ENCODE measurements around the gene PLOD3.

Gene PLOD3

GRCh38 chr7:101248276-101248675 lies 30.9 kb upstream of the PLOD3 start:
- Histone ChIP-seq H3K36me3 (ENCODE audit: control insufficient read depth in 5 of 5, insufficient read depth in 5 of 5, low read length in 5 of 5) (peaks cover 0 to 18% (median 3%) of the 10 kb centered on the region in 5 donors), H3K4me1 (ENCODE audit: control insufficient read depth in 5 of 5, insufficient read depth in 5 of 5, low read length in 5 of 5) (peaks cover 7 to 50% (median 42%) of the 10 kb centered on the region in 5 donors), H3K27ac (ENCODE audit: low read depth, low read length) (no peak overlapping the region), H3K27me3 (ENCODE audit: control insufficient read depth in 5 of 5, insufficient read depth in 4 of 5, low read length in 5 of 5) (no peaks in the 10 kb centered on the region), H3K4me3 (ENCODE audit: low read depth in 1 of 5, low read length in 5 of 5) (no peak overlapping the region), H3K9me3 (ENCODE audit: control insufficient read depth in 5 of 5, low read length in 5 of 5) (no peaks in the 10 kb centered on the region), H3K9ac (ENCODE audit: low read length in 5 of 5) (no peak overlapping the region)

DNA sequence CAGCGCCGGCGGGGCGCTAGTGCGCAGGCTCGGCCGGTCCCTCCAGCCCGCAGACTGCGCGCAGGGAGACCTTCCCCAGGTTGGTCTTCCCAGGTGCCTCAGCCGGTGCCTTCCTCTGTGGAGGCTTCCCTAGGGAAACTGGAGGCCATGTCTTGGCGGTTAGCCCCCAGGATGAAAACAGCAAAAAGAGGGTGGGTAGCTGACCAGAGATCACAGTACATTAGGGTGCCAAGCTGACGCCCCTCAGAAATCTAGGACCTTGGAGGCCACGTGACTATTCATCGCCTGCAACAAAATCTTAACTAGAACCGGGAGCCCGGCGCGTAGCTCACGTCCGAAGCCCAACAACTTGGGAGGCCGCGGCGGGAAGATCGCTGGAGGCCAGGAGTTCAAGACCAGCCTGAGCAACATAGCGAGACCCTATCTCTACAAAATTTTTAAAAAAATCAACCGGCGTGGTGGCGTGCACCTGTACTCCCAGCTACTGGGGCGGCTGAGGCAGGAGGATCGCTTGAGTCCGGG lies 27.8 kb upstream of the PLOD3 start:
- Histone ChIP-seq H3K9me3 (ENCODE audit: control insufficient read depth in 5 of 5, low read length in 5 of 5) (no peaks in the 10 kb centered on the region), H3K4me1 (ENCODE audit: control insufficient read depth in 5 of 5, insufficient read depth in 5 of 5, low read length in 5 of 5) (peaks cover 5 to 50% (median 46%) of the 10 kb centered on the region in 5 donors), H3K9ac (ENCODE audit: low read length in 5 of 5) (peak overlapping the region in 4 of 5 donors; percentile 83 to 98 (median 94)), H3K27ac (ENCODE audit: low read depth, low read length) (peak overlapping the region; percentile 98), H3K4me3 (ENCODE audit: low read depth in 1 of 5, low read length in 5 of 5) (peak overlapping the region; percentile 86 to 98 (median 89)), H3K27me3 (ENCODE audit: control insufficient read depth in 5 of 5, insufficient read depth in 4 of 5, low read length in 5 of 5) (no peaks in the 10 kb centered on the region), H3K36me3 (ENCODE audit: control insufficient read depth in 5 of 5, insufficient read depth in 5 of 5, low read length in 5 of 5) (peaks cover 0 to 23% (median 8%) of the 10 kb centered on the region in 5 donors)

DNA sequence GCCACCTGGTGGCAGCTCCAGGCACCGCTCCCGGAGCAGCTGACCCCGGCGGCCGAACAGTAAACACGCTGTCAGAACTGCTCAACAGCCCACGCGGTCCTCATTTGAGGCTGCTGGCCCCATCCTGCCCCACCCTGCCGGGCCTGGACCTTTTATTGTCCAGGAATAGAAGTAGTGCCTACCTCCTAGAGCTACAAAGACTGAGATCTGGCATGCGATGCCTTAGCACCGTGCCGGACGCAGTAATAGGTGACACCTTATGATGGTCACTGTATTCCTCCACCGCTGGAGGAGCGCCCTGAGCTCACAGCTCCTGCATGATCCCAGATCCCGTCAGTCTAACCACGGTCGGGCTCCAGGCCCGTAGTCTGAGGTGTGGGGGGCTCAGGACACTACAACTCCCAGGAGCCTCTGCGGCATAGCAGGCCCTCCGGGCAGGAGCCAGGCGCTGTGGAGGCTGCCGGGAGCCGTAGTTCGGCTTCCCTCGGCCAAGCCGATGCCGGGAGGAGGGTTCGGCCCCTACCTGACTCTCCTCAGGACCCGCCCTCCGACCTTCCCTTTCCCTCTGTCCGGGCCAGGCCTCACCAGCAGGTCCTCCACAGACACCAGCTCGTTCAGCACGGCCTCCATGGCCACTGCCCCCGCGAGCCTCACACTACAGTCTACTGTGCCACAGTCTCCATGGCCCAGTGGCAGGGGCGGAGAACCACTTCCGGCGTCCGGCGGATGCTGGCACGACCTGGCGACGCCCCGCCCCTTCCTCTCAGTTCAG lies 27.2 kb upstream of the PLOD3 start, which contains the start of gene FIS1:
Gene FIS1, minus strand, starts transcription at position 707 of the 772 bp plus-strand sequence. Its CDS starts 77 bp downstream, at position 630.
- H3K36me3 ChIP-seq (ENCODE audit: control insufficient read depth in 5 of 5, insufficient read depth in 5 of 5, low read length in 5 of 5) = peaks cover 0 to 25% (median 13%) of the 10 kb centered on the region in 5 donors
- H3K4me1 ChIP-seq (ENCODE audit: control insufficient read depth in 5 of 5, insufficient read depth in 5 of 5, low read length in 5 of 5) = peaks cover 5 to 55% (median 52%) of the 10 kb centered on the region in 5 donors
- H3K27me3 ChIP-seq (ENCODE audit: control insufficient read depth in 5 of 5, insufficient read depth in 4 of 5, low read length in 5 of 5) = no peaks in the 10 kb centered on the region

GRCh38 chr7:101243646-101244374 lies 26.4 kb upstream of the PLOD3 start:
- Histone ChIP-seq H3K27ac (ENCODE audit: low read depth, low read length) (peak overlapping the region; percentile 98), H3K36me3 (ENCODE audit: control insufficient read depth in 5 of 5, insufficient read depth in 5 of 5, low read length in 5 of 5) (peaks cover 0 to 21% (median 16%) of the 10 kb centered on the region in 5 donors), H3K9ac (ENCODE audit: low read length in 5 of 5) (peak overlapping the region; percentile 51 to 98 (median 93)), H3K27me3 (ENCODE audit: control insufficient read depth in 5 of 5, insufficient read depth in 4 of 5, low read length in 5 of 5) (no peaks in the 10 kb centered on the region), H3K9me3 (ENCODE audit: control insufficient read depth in 5 of 5, low read length in 5 of 5) (no peaks in the 10 kb centered on the region), H3K4me1 (ENCODE audit: control insufficient read depth in 5 of 5, insufficient read depth in 5 of 5, low read length in 5 of 5) (peaks cover 5 to 63% (median 59%) of the 10 kb centered on the region in 5 donors), H3K4me3 (ENCODE audit: low read depth in 1 of 5, low read length in 5 of 5) (peak overlapping the region; percentile 66 to 98 (median 88))

More for the DNA sequence above, 27.2 kb upstream of the PLOD3 start, which contains the start of gene FIS1:
- Histone ChIP-seq H3K4me3 (ENCODE audit: low read depth in 1 of 5, low read length in 5 of 5) (peak within 1 kb of the TSS; percentile 86 to 98 (median 90)), H3K27ac (ENCODE audit: low read depth, low read length) (peak within 1 kb of the TSS; percentile 98), H3K9me3 (ENCODE audit: control insufficient read depth in 5 of 5, low read length in 5 of 5) (no peaks in the 10 kb centered on the region), H3K9ac (ENCODE audit: low read length in 5 of 5) (peak within 1 kb of the TSS; percentile 83 to 98 (median 93))

DNA sequence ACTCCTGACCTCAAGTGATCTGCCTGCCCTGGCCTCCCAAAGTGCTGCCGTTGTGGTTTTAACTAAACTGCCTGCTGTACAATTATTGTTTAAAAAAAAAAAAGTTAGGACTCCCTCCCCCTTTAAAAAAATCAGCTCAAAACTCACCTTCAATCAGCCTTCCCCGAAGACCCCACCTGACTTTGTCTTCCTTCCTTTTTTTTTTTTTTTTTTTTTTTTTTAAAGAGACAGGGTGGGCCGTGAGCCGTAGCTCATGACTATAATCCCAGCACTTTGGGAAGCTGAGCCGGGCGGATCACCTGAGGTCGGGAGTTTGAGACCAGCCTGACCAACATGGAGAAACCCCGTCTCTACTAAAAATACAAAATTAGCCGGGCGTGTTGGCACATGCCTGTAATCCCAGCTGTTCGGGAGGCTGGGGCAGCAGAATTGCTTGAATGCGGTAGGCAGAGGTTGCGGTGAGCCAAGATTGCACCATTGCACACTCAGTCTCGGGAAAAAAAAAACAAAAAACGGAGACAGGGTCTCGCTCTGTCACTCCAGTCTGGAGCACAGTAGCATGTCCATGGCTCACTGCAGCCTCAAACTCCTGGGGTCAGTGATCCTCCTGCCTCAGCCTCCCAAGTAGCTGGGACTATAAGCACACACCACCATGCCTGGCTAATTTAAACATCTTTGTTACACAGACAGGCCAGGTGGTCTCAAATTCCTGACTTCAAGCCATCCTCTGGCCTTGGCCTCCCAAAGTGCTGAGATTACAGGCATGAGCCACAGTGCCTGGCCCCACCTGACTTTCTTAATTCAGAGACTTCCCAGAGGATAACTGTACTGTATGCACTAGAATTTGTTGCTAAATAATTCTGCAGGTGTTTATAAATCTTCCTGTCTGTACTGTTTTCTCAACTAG lies 24.3 kb upstream of the PLOD3 start:
- no peaks in the 10 kb centered on the region for H3K27me3 ChIP-seq (ENCODE audit: control insufficient read depth in 5 of 5, insufficient read depth in 4 of 5, low read length in 5 of 5)
- H3K4me3 ChIP-seq (ENCODE audit: low read depth in 1 of 5, low read length in 5 of 5) = no peak overlapping the region
- no peak overlapping the region for H3K9ac ChIP-seq (ENCODE audit: low read length in 5 of 5)
- no peaks in the 10 kb centered on the region for H3K9me3 ChIP-seq (ENCODE audit: control insufficient read depth in 5 of 5, low read length in 5 of 5)
- H3K4me1 ChIP-seq (ENCODE audit: control insufficient read depth in 5 of 5, insufficient read depth in 5 of 5, low read length in 5 of 5) = peaks cover 15 to 83% (median 80%) of the 10 kb centered on the region in 5 donors
- H3K27ac ChIP-seq (ENCODE audit: low read depth, low read length) = peak overlapping the region; percentile 98
- peaks cover 0 to 21% (median 12%) of the 10 kb centered on the region in 5 donors for H3K36me3 ChIP-seq (ENCODE audit: control insufficient read depth in 5 of 5, insufficient read depth in 5 of 5, low read length in 5 of 5)

DNA sequence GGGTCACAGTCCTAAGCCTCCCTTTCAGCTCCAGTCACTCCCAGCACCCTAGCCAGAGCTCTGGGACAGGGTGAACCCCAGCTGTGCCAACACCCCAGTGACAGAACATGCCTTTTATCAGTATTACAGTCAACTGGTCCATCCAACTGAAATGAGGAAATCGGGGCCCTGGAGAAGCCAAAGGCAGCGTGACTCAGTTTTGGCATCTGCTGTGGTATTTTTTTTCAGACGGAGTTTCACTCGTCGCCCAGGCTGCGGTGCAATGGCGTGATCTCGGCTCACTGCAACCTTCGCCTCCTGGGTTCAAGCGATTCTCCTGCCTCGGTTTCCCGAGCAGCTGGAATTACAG lies 23.6 kb upstream of the PLOD3 start:
- H3K27ac ChIP-seq (ENCODE audit: low read depth, low read length) = peak overlapping the region; percentile 93
- peaks cover 15 to 88% (median 87%) of the 10 kb centered on the region in 5 donors for H3K4me1 ChIP-seq (ENCODE audit: control insufficient read depth in 5 of 5, insufficient read depth in 5 of 5, low read length in 5 of 5)
- peak overlapping the region in 1 of 5 donors; percentile 15 for H3K4me3 ChIP-seq (ENCODE audit: low read depth in 1 of 5, low read length in 5 of 5)
- peak overlapping the region in 1 of 5 donors; percentile 25 for H3K9ac ChIP-seq (ENCODE audit: low read length in 5 of 5)
- peaks cover 0 to 24% (median 12%) of the 10 kb centered on the region in 5 donors for H3K36me3 ChIP-seq (ENCODE audit: control insufficient read depth in 5 of 5, insufficient read depth in 5 of 5, low read length in 5 of 5)
- H3K9me3 ChIP-seq (ENCODE audit: control insufficient read depth in 5 of 5, low read length in 5 of 5) = no peaks in the 10 kb centered on the region
- no peaks in the 10 kb centered on the region for H3K27me3 ChIP-seq (ENCODE audit: control insufficient read depth in 5 of 5, insufficient read depth in 4 of 5, low read length in 5 of 5)

- H3K36me3 ChIP-seq (ENCODE audit: control insufficient read depth in 5 of 5, insufficient read depth in 5 of 5, low read length in 5 of 5) = peaks cover 0 to 29% (median 12%) of the 10 kb centered on the region in 5 donors
- H3K9ac ChIP-seq (ENCODE audit: low read length in 5 of 5) = peak overlapping the region in 1 of 5 donors; percentile 25
- no peaks in the 10 kb centered on the region for H3K27me3 ChIP-seq (ENCODE audit: control insufficient read depth in 5 of 5, insufficient read depth in 4 of 5, low read length in 5 of 5)
- H3K9me3 ChIP-seq (ENCODE audit: control insufficient read depth in 5 of 5, low read length in 5 of 5) = no peaks in the 10 kb centered on the region
- peak overlapping the region; percentile 93 for H3K27ac ChIP-seq (ENCODE audit: low read depth, low read length)
- H3K4me1 ChIP-seq (ENCODE audit: control insufficient read depth in 5 of 5, insufficient read depth in 5 of 5, low read length in 5 of 5) = peaks cover 14 to 87% (median 82%) of the 10 kb centered on the region in 5 donors
- H3K4me3 ChIP-seq (ENCODE audit: low read depth in 1 of 5, low read length in 5 of 5) = peak overlapping the region in 1 of 5 donors; percentile 15
Observed at GRCh38 chr7:101240226-101241014, 23.0 kb upstream of the PLOD3 start.

DNA sequence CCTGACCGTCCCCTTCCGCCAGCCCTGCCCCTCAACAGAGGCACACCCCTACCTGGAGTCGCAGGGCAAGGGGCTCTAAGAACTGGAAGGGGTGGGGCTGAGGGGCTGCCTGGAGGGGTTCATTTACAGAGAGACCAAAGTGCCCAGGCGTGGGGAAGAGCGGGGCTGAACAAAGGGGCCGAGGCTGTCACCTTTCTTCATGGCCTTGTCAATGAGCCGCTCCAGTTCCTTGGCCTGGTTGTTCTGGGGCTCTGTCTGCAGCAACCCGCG lies 22.5 kb upstream of the PLOD3 start:
- Histone ChIP-seq H3K36me3 (ENCODE audit: control insufficient read depth in 5 of 5, insufficient read depth in 5 of 5, low read length in 5 of 5) (peaks cover 0 to 29% (median 12%) of the 10 kb centered on the region in 5 donors), H3K4me3 (ENCODE audit: low read depth in 1 of 5, low read length in 5 of 5) (no peak overlapping the region), H3K27ac (ENCODE audit: low read depth, low read length) (peak overlapping the region; percentile 93), H3K9ac (ENCODE audit: low read length in 5 of 5) (no peak overlapping the region), H3K4me1 (ENCODE audit: control insufficient read depth in 5 of 5, insufficient read depth in 5 of 5, low read length in 5 of 5) (peaks cover 14 to 85% (median 77%) of the 10 kb centered on the region in 5 donors), H3K27me3 (ENCODE audit: control insufficient read depth in 5 of 5, insufficient read depth in 4 of 5, low read length in 5 of 5) (no peaks in the 10 kb centered on the region), H3K9me3 (ENCODE audit: control insufficient read depth in 5 of 5, low read length in 5 of 5) (no peaks in the 10 kb centered on the region)

Data from subcutaneous abdominal adipose tissue (tissue), 5 donors.